ENCODE measurements around the gene DNAH8.

DNAH8 gene

GRCh38 chr6:39016839-39017546, 301.9 kb downstream of the DNAH8 start:
- DNase-seq (ENCODE audit: low read depth): no peak

- DNase-seq (ENCODE audit: low read depth): no peak
These were observed 302.4 kb downstream of the DNAH8 start for GRCh38 chr6:39017547-39017880.

DNA sequence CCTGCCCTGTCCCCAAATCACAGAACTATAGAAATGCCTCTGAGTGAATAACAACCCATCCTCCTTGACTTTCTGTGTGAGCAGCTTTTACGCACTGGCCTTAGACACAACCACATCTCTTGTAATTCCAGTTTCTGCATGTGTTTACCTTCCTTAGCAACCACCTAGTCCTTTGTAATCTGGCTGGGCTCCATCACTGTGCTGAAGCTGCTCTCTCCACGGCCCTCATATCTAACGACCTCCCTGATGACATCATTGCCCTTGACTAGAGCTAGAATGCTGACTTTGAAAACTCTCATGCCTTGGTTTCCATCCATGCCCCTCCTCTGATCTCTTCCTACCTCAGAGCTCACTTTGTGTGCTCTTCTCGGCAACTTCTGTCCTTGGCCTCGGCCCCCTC, 303.0 kb downstream of the DNAH8 start:
- no peak for DNase-seq (ENCODE audit: low read depth)

GRCh38 chr6:39020136-39020535, 305.0 kb downstream of the DNAH8 start:
- no peak for DNase-seq (ENCODE audit: low read depth)

DNA sequence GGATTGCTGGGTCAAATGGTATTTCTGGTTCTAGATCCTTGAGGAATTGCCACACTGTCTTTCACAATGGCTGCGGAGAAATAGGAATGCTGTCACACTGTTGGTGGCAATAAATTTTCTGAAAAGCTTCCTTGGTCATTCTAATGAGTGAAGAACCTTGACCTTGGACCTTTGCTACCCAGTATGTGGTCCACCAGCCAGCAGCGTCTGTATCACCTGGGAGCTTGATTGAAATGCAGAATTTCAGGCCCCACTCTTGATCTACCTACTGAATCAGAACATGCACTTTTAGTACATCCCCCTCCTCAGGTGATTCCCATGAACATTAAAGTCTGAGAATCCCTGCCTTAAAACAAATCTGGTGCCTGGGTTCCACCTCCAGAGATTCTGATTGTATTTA, 305.9 kb downstream of the DNAH8 start:
- DNase-seq (ENCODE audit: low read depth): no peak

DNA sequence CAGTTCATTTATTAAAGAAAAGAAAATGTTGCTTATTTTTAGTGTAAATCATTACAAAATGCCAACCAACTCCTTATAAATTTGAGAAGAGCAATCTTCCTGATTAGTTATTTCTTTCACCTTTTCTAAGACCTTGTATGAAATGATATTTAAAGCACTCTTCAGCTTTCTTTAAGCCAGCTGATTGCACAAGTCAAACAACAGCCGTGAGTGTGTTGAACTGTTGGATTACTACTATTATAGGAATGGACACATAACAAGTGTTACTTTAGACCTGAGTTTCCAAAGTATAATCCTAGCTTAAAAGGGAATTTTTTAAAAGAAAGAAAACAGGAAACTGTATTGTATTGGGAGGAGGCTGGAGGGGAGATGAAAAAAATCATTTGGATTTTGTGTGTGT, 306.7 kb downstream of the DNAH8 start:
- no peak for DNase-seq (ENCODE audit: low read depth)

GRCh38 chr6:39026175-39026574, 311.1 kb downstream of the DNAH8 start:
- DNase-seq (ENCODE audit: low read depth): no peak

- DNase-seq (ENCODE audit: low read depth): peak; percentile 6
These were observed 314.3 kb downstream of the DNAH8 start for GRCh38 chr6:39029156-39030011.

DNA sequence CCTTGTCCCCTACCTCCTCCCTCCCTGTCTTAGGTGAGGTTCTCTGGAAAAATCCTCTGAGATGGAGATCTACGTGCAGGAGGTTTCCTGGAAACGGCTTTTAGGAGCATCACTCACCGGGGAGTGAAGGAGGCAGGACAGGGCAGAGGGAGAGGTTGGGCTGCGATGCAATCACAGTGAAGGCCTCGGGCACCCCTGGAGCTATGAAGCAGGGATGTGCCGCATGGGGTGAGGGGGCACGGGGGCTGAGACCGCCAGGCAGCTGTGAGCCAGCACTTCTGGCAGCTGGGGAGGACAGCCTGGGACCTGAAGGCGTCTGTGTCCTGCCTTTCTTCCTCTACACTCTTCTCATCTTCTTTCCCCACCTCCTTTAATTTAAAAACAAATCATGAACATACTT, 320.6 kb downstream of the DNAH8 start:
- no peak for DNase-seq (ENCODE audit: low read depth)

GRCh38 chr6:39037082-39037508, 322.0 kb downstream of the DNAH8 start:
- DNase-seq (ENCODE audit: low read depth): no peak

DNA sequence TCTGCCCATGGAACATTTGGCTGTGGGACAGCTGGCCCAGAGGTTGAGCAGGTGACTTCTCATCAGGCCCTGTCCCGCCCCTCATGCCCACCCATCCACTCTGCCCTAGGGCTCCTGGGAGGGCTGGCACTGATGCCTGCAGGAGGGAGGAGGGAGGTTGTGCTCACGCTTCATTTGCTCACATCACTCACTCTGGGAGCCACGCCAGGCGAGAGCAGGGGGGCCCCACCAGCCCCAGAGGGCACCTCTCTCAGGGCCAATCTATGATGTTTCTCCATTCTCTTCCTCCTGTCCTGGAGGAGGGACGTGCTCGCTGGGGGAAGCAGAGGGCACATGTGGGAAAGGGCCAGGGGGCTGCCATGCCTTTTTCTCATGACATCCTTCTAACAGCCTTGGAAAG, 322.6 kb downstream of the DNAH8 start:
- no peak for DNase-seq (ENCODE audit: low read depth)

GRCh38 chr6:39040080-39040673, 325.1 kb downstream of the DNAH8 start:
- no peak for DNase-seq (ENCODE audit: low read depth)

- no peak for DNase-seq (ENCODE audit: low read depth)
These were observed 326.0 kb downstream of the DNAH8 start for GRCh38 chr6:39041072-39041471.

DNA sequence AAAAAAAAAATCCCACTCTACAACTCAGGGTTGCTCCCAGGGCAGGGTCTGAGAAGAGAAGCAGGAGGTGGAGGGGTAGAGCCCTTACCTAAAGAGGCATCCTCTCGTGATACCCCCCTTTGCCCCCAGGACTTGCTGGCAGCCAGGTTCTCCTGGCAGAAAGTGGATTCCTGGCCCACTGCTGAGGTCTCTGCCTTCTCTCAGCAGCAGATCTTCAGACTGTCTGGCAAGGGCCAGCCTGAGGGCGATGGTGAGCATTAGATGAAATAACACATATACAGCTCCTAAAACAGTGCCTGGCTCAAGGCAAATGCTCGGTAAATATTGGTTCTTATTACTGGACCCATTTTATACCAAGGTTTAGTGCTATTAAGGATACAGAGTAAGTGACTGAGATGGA, 328.7 kb downstream of the DNAH8 start:
- DNase-seq (ENCODE audit: low read depth): no peak

DNA sequence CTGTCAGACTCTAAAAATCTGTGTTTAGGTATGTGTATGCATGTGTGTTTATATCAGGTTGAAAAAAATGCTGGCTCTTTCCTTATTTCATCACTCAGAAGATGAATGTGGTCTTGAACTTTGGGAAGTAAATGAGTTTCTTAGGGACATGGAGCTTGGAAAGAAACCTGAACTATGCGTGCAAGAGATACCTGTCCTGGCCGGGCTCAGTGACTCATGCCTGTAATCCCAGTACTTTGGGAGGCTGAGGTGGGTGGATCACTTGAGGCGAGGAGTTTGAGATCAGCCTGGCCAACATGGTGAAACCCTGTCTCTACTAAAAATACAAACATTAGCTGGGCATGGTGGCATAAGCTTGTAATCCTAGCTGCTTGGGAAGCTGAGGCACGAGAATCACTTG, 329.1 kb downstream of the DNAH8 start:
- DNase-seq (ENCODE audit: low read depth): no peak

GRCh38 chr6:39047434-39048327, 332.6 kb downstream of the DNAH8 start:
- no peak for DNase-seq (ENCODE audit: low read depth)

- no peak for DNase-seq (ENCODE audit: low read depth)
These were observed 333.6 kb downstream of the DNAH8 start, which contains the start of gene GLP1R for GRCh38 chr6:39048481-39049399. Gene GLP1R (plus strand): TSS chr6:39048781. CDS start chr6:39048841, 60 bp downstream.

DNA sequence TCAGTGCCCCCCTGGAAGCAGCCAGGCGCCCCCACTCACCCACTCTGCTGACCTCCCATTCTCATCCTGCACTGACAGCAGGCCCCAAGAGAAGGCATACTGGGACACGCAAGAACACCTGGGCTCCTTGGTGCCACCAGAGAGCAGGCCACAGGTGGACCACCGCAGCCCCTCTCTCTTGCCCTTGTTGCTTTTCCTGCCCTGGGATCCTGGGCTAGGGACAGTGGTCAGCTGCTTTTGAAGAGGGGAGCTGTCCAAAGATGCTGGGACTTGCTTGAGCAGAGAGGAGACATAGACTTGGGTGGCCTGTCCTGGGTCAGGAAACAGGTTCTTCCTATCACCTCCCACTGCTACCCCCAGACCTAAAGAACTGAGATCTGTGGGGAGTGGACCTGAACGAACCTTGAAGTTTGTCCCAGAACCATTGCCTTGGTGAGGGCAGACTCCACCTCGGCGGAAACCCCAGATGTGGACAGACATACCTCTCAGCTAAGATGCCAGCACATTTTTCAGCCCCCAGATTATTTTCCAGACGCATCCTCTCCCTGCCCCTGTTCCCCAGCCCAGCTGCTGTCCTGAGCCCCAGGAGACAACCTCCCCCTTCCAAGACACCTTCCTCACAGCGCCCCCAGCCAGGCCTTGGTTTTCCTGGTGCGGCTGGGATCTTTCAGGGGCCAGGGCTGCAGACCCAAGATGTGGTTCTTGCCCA, 334.6 kb downstream of the DNAH8 start:
- no peak for DNase-seq (ENCODE audit: low read depth)

GRCh38 chr6:39050453-39051112, 335.5 kb downstream of the DNAH8 start:
- DNase-seq (ENCODE audit: low read depth): no peak

Measured in stimulated activated CD4-positive, alpha-beta T cell treated with anti-CD3 and anti-CD28 coated beads, Interleukin-2, amount 100 ng/mL, for 4 hours (primary cell).